NCI-H748 treated with DMSO at 0.1 percent for 48 hours (cell line): ENCODE results near the gene CCDC175.

Experiments
- DNase-seq: peaks from one replicate; lab custom pipeline; 2025; lab: John Stamatoyannopoulos, UW

The CCDC175 gene

GRCh38 chr14:59576332-59577294 is at the start of gene CCDC175:
TSS of gene CCDC175 (minus strand) at chr14:59576812. CDS start at chr14:59576775, 37 bp downstream.
- peak; percentile 89 for DNase-seq

GRCh38 chr14:59622631-59623030 is 46.0 kb upstream of the CCDC175 start:
- DNase-seq = no peak

- DNase-seq = no peak
Measured at GRCh38 chr14:59619061-59619460, 42.4 kb upstream of the CCDC175 start.

DNA sequence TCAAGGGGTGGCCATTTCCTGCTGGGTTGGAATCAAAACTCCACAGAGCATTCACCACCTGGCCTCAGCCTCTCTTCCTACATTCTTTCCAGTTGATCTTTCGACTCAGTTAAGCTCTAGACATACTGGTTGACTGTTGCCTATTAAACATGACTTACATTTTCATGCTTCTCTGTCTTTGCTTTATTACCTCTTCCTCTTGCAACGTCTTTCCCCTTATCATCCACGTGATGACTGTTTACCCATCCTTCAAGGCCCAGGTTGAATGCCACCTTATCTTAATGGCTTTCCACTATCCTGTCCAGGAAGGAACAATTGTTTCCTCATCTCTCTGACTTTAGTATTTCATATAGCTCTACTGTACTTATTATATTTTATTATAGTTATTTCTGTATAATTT is 24.4 kb upstream of the CCDC175 start:
- DNase-seq = no peak

- no peak for DNase-seq
Measured at GRCh38 chr14:59600211-59600945, 23.8 kb upstream of the CCDC175 start.

- DNase-seq = no peak
Measured at GRCh38 chr14:59595071-59595470, 18.5 kb upstream of the CCDC175 start.

DNA sequence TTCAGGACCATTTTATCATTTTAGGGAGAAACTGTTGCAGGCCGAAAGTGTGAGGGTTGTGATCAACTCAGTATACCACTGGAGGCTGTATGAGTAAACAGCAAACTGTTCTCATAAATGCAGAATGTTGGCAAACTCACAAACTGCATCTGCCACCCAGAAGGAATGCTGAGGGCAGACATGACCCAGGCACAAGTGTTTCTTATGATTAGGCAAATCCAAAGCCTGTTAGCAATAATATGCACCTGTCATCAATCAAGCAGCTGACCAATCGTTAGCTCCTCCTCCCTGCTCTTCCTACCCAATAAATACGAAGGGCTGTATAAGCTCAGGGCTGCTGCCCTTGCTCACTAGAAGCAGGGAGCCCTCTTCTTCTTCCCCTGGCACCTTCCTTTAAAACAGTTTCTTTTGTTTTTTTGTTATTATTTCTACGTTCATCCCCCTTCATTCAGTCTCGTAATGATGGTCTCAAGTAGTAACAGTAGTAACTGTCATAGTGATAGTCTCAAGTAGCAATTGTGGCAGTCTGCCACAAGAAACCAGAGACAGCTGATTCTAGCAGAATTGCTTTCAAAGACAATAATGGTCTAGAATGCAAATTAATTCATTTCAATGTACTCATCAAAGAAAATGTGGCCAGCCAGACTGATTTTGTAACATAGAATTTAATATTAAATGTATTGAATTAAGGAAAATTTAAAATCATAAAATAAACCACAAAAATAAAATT is 15.2 kb upstream of the CCDC175 start:
- DNase-seq = no peak

- no peak for DNase-seq
Measured at GRCh38 chr14:59588101-59588500, 11.5 kb upstream of the CCDC175 start.

DNA sequence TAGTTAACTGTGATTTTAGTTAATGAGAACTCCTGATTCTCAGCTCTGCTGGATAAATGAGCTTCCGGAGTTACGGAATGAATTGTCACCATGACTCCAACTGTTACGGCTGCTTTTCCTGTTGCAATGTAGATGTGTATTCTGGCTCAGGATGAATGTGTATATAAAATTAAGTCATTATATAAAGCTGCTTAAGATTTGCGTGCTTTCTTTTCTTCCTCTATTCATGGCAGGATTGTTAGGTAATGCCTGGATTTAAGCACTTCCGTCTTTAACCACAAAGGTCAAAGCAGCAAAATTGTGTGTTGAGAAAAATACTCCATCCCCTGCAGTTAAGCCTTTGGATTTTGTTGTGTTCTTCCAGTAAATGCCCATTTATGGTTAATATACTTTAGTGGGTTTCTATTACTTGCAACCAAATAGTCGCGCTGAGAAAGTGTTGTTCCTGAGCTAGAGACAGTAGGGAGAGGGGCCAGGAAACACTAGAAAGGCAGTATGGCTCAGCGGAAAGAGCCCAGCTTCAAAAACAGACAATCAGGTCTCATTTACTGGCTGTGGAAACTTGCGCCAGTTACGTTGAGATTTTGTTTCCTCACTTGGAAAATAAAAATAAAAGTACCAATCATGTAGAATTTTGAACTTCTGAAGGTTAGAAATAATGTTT is 9.4 kb upstream of the CCDC175 start:
- DNase-seq = no peak

DNA sequence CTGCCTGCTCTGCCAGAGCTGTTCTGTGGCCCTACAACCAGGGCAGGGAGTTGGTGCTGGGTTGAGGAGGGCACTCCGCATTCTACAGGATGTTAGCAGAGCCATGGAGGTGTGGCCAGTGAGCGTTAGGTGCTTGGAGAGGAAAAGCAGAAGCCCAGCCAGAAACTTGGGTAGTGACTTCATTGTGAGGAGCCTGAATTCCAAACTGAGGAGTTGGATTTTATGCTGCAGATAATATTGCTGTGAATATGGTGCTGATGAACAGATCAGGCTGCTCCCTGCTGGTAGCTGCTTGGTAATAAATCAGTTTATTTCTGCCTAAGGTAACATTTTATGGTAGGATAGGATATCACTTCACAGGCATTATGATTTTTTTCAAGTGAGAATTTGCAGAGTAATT is 7.1 kb upstream of the CCDC175 start:
- no peak for DNase-seq

DNA sequence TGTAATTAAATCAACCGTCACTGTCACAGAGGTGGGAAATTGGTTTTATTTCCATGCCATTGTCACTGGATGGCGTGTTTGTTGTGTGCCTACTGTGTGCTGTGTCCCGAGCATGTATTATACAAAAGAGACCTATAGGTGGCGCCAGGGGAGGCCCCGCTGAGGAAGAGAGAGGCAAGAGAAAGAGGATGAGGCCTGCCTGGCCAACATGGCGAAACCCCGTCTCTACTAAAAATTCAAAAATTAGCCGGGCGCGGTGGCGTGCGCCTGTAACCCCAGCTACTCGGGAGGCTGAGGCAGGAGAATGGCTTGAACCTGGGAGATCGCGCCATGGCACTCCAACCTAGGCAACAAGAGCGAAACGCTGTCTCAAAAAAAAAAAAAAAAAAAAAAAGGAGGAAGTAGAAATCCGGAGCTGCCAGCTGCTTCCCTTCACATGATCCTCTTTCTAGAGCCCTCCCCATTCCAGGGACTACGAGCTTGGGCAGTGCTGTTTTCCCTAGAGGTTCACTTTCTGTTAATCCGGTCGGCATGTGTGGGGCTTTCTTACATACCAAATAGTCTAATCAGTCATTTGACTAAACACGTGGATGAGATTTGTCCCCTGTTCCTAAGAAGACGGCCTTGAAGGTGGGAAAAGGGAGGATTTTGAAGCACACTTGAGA is 6.4 kb upstream of the CCDC175 start:
- DNase-seq = no peak

DNA sequence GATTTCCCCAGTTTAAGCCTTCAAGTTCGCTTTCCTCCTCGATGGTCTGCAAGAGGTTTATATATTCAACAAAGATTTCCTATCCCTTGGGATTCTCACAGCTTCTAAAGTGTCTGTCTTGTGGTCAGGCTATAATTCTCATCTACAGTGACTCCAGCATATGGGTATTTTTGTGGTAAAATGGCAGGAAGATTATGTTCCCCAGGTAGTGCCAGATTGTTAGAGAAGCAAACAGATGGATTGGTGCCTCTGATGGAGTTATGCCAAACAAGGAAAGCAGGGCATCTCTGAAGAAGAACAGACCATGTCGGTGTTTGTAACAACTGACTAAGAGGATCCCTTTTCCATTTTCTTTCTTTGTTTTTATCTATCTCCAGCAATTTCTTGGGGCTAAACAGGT is 5.5 kb upstream of the CCDC175 start:
- DNase-seq = no peak

DNA sequence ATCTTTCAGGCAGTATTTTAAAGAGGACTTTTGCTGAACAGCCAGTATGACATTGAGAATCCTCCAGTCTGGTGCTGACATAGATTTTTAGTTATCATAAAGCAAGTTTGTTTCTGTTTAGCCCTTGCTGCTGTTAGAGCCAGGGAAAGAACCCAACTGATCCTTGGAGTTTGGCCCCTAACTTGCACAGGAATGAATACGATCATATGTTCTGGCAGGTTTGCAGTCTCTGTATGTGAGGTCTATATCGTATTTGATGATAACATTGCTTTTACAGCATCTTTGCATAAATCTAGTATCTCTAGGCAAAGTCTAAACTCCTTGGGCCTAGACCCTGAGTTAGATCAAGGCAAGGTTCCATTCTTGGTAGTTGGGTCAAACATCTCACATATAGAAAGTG is 4.3 kb upstream of the CCDC175 start:
- DNase-seq = no peak

- DNase-seq = no peak
Measured at GRCh38 chr14:59570122-59570521, 6.5 kb downstream of the CCDC175 start.

- no peak for DNase-seq
Measured at GRCh38 chr14:59566725-59567124, 9.9 kb downstream of the CCDC175 start.

- DNase-seq = no peak
Measured at GRCh38 chr14:59566296-59566695, 10.3 kb downstream of the CCDC175 start.

DNA sequence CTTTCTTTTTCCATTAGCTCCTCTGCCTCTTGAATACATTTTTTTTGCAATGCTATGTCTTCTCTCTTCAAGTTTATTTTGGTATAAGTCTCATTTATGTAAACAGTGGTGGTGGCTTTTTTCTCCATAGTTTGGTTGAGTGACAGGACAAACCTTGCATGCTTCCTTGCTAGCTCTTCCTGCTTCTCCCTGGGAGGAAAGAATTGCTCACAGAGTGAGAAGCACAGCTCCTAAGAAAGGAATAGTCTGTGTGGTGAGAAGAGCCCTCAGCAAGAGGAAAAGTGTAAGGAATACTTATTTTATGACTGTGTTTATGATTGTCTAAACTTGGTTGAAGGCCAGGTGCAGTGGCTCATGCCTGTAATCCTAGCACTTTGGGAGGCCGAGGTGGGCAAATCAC is 11.5 kb downstream of the CCDC175 start:
- no peak for DNase-seq

- DNase-seq = no peak
Measured at GRCh38 chr14:59564366-59564765, 12.2 kb downstream of the CCDC175 start.

GRCh38 chr14:59547310-59547709 is 29.3 kb downstream of the CCDC175 start:
- no peak for DNase-seq

DNA sequence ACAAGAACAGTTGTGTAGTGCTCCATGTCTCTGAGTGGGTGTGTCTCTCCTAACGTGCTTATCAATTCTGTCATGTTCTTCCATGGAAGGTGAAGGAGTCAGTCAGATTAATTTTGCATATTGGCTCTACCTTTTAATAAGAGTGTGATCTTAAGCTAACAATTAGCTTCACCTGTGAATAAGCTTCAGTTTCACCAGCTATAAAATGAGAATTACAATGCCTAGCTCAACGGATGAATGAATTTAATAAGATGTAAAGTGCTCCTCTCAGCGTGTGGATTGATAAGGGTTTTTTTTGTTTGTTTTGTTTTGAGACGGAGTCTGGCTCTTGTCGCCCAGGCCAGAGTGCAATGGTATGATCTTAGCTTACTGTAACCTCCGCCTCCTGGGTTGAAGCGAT is 32.7 kb downstream of the CCDC175 start:
- peak; percentile 24 for DNase-seq

- DNase-seq = no peak
Measured at GRCh38 chr14:59541731-59542130, 34.9 kb downstream of the CCDC175 start.
